H54 (cell line): ENCODE measurements around the gene GNAO1.
A peak's percentile ranks its signal among the peaks of the same experiment; 100 is the strongest.

Source experiments
- DNase-seq: peaks from one replicate; pipeline ENCODE4 v3.0.0; 2011; ENCODE audit warnings: low spot score, mixed read lengths; ENCODE audit not compliant: insufficient read length
- FAIRE-seq: peaks from 3 replicates; lab custom pipeline; 2011; peaks lifted over from hg19 to GRCh38; lab: Jason Lieb, UNC
- POLR2A ChIP-seq: IDR thresholded peaks from 2 replicates; pipeline ENCODE4 v1.6.1; 2011; ENCODE audit warnings: low read depth, mild to moderate bottlenecking, low read length

Gene GNAO1

DNA sequence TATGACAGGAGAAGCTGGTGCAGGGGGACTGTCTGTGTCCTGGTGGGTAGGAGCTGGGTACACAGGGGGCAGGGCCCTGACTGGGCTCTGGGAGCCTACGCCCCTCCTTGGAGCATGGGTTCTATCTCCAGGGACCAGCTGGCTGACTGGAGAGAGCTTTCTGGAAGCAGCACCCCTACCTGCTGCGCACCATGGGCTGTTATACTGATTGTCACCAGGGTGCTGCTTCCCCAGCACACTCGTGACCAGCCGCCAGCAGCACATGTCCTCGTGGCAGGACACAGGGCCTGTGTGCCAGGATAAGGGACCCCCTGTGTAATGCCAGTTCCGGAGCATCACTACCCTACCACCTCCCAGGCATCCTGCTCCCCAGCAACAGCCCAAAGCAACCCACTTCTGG, 128.1 kb downstream of the GNAO1 start:
- TF ChIP-seq POLR2A, result no peak
- FAIRE-seq (no peak), DNase-seq (no peak)

DNA sequence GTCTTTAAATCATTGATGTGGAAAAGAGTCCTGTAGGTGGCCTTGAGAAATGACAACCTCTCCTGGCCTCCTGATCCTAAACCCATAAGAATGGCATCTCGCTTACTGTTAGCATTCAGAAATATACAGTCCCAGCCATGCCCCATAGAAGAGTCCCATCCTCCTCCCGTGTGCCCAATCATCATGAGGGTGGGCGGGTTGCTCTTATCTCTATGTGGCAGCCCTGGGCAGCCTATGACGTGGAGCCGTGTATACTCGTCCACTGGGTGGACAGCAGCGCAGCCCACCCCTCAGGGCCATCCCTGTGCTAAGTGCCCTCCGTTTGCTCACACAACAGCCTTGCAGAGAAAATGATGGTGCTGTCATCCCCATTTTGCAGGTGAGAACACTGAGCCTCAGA, 128.8 kb downstream of the GNAO1 start:
- TF ChIP-seq POLR2A, result no peak
- no peak for FAIRE-seq
- no peak for DNase-seq

DNA sequence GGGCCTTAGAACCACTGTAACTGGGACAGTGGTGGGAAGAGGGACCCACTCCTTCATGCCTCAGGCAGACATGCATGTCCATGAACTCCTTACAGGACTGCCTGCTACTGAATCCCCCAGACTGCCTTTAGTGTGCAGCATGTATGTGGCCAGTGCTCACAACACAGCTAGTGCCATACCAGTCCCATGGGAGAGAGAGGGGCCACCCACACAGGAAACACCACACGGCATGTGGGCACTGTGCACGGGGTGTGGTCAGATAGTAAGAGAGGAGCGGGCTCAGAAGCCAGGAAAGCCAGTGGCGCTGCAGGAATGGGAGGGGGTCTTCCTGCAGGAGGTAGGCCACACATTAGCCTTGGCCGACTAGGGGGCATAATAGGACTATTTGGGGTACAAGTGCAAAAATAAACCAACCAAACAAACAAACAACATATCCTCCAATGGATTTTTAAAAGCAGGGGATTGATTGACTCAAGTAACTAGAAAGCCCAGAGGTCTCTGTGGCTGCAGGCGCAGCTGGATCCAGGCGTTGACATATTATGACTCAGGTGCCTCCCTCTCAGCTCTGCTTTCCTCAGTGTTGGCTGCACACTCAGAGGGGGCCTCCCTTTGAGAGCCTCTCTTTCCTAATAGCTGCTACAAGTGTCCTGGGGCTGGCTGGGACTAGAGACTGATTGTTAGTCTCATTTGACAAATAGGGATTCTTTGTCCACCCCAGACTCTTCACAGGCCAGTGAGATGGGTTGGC, 129.7 kb downstream of the GNAO1 start:
- TF ChIP-seq POLR2A, result no peak
- FAIRE-seq (no peak), DNase-seq (no peak)

- no peak for TF ChIP-seq POLR2A
- no peak for FAIRE-seq
- no peak for DNase-seq
These were observed 130.3 kb downstream of the GNAO1 start for GRCh38 chr16:56321571-56321970.

DNA sequence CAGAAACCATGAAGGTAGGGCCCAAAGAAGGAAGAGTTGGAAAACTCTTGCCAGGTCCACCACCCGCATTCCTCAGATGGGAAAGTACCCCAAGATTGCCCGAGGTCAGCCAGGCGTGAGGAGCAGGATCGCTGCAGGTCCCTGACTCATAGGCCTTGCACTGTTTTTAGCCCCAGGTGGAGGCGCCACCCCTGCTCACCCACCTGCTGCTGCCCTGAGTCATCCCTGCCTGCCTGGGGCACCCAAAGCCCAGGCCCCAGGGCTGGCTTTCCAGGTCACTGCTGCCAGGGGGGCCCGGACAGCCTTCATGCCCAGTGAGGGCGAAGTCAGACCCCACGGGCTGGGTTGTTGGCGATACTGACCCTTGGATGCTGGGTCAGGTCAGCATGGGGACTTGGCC, 133.1 kb downstream of the GNAO1 start:
- FAIRE-seq (no peak), DNase-seq (peak; percentile 44)
- no peak for TF ChIP-seq POLR2A

GRCh38 chr16:56325956-56326355, 134.7 kb downstream of the GNAO1 start:
- FAIRE-seq, result no peak
- DNase-seq, result no peak
- no peak for TF ChIP-seq POLR2A

GRCh38 chr16:56327071-56327928, 136.0 kb downstream of the GNAO1 start:
- no peak for FAIRE-seq
- TF ChIP-seq POLR2A, result no peak

DNA sequence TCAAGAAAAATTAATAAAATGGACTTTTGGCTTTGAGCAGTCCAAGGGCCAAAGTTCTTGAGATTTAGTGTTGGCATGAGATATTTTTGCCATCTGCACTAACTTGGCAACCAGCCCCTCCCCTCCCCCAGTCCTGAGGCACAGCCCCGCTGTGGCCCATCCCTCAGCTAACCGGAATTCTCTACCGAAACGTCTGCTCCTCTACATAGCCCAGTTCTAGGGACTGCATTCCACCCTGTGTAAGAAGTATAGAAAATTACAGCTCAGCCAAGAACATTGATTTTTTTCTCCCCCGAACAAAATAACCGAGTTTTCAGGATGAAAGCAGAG, 136.6 kb downstream of the GNAO1 start:
- DNase-seq (no peak), FAIRE-seq (no peak)
- no peak for TF ChIP-seq POLR2A

More at GRCh38 chr16:56327071-56327928, 136.0 kb downstream of the GNAO1 start:
- no peak for DNase-seq

DNA sequence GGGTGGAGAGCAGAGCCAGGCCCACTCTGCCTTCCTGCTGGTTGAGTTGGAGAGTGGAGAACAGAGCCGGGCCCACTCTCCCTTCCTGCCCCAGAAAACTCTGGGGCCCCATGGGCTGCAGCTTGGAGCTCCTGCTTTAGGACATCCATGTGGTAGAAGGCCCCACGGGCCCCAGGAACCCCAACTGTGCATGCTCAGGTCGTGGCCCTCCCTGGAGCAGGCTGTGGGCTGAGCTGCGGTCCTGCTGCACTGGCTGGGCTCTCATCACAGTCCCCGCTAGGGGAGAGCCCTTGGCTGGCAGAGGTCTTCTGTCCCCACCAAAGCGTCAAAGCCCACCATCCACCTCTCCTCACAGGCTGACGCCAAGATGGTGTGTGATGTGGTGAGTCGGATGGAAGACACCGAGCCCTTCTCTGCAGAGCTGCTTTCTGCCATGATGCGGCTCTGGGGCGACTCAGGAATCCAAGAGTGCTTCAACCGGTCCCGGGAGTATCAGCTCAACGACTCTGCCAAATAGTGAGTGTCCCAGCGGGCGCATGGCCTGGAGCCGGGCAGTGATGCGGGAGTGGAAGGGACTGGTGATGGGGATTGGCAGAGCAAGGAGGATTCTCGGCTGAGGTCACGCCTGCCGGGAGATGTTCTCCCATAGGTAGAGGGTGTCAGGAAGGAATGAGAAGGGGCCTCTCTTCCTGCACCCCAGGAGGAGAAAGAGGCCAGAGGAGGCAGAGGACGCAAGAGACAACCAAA, 137.2 kb downstream of the GNAO1 start:
- no peak for FAIRE-seq
- no peak for TF ChIP-seq POLR2A
- DNase-seq, result no peak

GRCh38 chr16:56329887-56330286, 138.6 kb downstream of the GNAO1 start:
- no peak for DNase-seq
- no peak for TF ChIP-seq POLR2A
- no peak for FAIRE-seq

- TF ChIP-seq POLR2A, result no peak
- FAIRE-seq, result no peak
These were observed 139.2 kb downstream of the GNAO1 start for GRCh38 chr16:56330476-56330875.

GRCh38 chr16:56331399-56331798, 140.1 kb downstream of the GNAO1 start:
- DNase-seq (no peak), FAIRE-seq (no peak)
- TF ChIP-seq POLR2A, result no peak

More at GRCh38 chr16:56330476-56330875, 139.2 kb downstream of the GNAO1 start:
- DNase-seq, result no peak

DNA sequence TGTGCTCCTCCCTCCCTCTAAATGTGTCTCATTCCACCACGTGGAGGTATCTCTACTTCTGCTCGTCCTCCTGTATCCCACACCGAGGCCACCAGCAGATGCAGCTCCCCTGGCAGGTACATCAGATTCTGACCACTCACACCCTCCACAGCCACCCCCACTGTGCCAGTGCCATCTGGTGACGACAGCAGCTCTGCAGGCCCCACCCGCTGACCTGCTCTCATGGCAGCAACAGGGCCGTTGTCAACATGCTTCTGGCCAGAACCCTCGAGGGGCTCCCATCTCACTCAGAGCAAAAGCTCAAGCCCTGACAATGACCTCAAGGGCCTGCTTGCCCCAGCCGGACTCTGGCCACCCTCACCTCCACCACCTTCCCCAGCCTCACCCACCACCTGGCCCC, 140.6 kb downstream of the GNAO1 start:
- DNase-seq (no peak), FAIRE-seq (no peak)
- no peak for TF ChIP-seq POLR2A
